HG03060 (cell line): ENCODE measurements around the gene TEX51.

Source experiments
- ATAC-seq: cut with Tn5 transposase; IDR thresholded peaks from one replicate; pipeline ENCODE4 v1.9.1; 2021; ENCODE audit warnings: low read depth, moderate number of reproducible peaks; ENCODE audit not compliant: unreplicated experiment

TEX51 gene

GRCh38 chr2:126898636-126899035 is at the start of gene TEX51:
Gene TEX51 (plus strand): TSS chr2:126898890. CDS start chr2:126898919, 29 bp downstream.
- ATAC-seq, result no peak

DNA sequence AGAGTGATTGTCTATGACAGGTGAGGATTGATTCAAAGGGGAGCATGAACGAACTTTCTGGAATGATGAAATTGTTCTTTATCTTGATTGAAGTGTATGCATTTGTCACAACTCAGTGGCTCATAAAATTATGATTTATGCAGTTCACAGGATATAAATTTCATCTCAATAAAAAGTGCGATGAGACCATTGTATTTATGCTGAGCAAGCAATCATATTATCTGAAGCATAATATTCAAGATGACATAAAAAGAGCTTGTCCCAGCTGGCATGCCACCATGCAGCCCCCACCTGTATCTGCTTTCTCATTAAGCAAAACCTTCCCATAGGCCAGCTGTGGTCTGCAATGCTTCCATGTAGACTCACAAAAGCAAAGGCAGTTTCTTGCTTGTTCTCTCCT is 49.6 kb upstream of the TEX51 start:
- no peak for ATAC-seq

GRCh38 chr2:126849486-126849885 is 49.2 kb upstream of the TEX51 start:
- no peak for ATAC-seq

GRCh38 chr2:126849991-126850535 is 48.6 kb upstream of the TEX51 start:
- no peak for ATAC-seq

- no peak for ATAC-seq
Observed at GRCh38 chr2:126850940-126851339, 47.8 kb upstream of the TEX51 start.

DNA sequence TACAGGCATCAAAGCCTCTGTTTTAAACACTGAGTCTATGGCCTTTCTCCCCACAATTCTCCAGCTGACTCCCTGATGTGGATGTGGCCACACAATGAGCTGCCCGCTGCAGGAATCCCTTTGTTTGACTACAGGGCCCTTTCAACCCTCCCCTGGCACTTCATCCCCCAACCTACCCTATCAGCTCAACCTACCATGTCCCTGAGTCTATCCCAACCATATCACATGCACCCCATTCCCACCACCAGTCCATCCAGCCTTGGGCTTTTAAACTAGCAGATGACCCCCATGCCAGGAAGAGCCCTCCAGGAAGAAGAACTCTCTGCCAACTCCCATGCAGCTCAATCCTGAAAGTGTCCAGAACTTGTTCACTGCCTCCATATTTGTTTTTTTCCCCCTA is 46.9 kb upstream of the TEX51 start:
- ATAC-seq, result no peak

DNA sequence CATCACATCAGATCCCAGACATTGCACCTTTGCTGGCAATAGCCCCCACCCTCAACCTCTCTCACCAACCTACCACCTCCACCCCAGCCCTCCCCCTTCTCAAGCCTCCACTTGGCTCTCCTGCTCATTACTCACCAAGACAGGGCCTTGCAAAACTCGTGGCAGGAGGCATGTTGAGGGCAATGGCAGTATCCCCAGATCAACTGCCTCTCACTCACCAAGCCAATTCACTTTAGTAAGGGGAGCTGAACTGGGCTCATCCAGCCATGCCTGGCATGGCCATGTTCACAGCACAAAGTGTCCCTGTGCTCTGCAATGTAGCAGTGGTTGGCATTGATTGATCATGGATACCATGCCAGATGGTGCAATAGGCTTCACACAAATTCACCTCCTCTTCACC is 46.3 kb upstream of the TEX51 start:
- no peak for ATAC-seq

DNA sequence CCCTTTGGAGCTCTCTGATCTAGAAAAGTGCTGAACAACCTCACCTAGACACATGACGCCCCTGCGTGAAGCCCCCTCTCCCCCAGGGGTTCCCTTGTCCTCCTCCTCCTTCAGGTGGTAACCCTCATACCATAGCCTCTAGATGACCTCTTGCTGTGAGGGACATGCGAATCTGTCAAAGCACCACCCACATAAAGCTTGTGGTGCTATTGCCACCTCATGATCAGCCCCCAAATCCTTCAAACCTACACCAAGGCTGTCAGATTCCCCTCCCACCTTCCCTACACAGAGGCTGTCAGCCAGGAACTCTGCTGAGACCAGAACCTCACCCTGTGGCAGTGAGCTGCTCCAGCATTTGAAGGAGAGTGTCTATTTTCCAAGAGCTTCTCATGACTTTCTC is 43.1 kb upstream of the TEX51 start:
- no peak for ATAC-seq

GRCh38 chr2:126856403-126856802 is 42.3 kb upstream of the TEX51 start:
- ATAC-seq, result no peak

DNA sequence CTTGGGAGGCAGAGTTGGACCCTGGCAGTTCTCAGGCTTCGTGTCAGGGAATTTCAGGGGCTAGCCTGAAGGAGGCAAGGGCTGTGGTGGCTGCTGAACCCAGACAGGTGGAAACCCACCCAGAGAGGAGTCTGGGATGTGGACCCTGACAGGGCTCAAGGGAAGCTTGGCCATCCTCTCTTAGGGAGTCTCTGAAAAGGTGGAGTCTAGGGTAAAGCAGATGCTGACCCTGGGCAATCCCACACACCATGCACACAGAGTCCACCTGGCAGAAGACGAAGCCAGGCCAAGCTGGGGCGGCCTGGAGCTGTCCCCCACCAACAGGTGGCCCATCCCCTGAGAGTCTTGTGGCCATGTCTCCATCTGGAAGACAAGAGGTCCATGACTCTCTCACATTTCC is 41.2 kb upstream of the TEX51 start:
- no peak for ATAC-seq

- ATAC-seq, result no peak
Observed at GRCh38 chr2:126858013-126858412, 40.7 kb upstream of the TEX51 start.

GRCh38 chr2:126858436-126858835 is 40.3 kb upstream of the TEX51 start:
- no peak for ATAC-seq

DNA sequence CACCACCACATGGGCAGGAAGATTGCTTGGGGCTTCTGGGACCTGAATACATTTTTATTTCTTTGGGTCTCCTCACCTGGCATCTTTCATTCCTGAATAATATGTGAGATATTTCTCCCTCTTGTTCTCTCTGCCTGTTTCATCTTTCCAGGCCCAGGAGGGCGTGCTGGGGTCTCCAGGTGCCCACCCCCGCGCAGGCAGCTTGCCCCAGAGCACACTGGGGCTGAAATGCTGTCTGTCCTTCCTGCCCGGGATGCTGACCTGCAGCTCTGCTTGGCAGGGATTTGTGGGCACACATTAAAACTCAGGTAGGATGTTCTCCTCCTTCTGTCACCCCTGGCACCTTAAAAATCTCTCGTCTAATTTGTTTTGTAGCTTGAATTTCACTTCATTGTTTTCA is 39.7 kb upstream of the TEX51 start:
- no peak for ATAC-seq

- no peak for ATAC-seq
Observed at GRCh38 chr2:126859631-126860030, 39.1 kb upstream of the TEX51 start.

GRCh38 chr2:126860385-126860784 is 38.3 kb upstream of the TEX51 start:
- ATAC-seq, result no peak

DNA sequence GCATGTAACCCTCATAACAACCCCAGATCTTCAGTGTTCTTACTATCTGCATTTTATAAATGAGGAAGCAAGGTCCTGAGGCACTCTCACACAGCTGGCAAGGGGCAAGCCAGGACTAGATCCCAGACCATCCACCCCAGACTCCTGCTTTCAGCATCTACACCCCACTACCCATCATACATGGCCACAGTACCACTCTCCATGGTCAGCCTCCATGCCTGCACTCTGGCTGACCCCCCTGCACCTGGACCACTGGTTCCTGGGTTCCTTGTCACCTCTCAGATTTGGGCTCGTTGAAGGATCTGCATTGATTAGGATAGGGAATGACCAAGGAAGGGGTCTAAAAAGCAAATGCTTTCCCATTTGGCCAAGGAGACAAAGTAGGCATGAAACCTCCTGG is 36.0 kb upstream of the TEX51 start:
- no peak for ATAC-seq

DNA sequence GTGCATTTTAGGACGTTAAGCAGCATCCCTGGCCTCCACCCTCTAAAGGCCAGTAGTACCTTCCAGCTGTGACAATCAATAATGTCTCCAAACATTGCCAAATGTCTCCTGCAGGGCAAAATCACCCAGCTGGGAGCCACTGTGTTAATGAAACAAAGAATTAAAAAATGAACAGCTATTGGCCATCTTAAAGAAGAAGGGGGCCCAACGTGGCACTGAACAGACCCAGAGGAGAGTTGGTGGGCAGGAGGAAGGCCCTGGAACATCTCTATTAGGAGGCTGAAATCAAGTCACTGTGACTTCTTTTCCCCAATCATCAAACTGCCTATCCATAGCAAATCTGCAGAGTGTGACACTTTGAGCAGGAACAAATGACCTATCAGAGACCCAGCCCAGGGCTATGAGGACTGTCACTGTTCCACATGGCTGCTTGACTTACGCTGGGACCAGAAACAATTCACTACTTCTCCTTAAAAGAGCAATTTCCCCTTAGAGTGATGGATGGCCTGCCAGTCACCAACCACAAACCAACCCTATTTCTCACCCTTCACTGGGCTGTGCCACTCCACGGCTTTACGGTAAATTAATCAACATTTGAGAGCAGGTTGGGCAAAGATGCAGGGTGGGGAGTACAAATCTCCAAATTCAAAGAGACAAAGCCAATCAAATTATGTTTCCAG is 35.2 kb upstream of the TEX51 start:
- ATAC-seq, result peak; percentile 65

- ATAC-seq, result no peak
Observed at GRCh38 chr2:126864861-126865260, 33.8 kb upstream of the TEX51 start.

GRCh38 chr2:126866451-126866850 is 32.2 kb upstream of the TEX51 start:
- ATAC-seq, result no peak

DNA sequence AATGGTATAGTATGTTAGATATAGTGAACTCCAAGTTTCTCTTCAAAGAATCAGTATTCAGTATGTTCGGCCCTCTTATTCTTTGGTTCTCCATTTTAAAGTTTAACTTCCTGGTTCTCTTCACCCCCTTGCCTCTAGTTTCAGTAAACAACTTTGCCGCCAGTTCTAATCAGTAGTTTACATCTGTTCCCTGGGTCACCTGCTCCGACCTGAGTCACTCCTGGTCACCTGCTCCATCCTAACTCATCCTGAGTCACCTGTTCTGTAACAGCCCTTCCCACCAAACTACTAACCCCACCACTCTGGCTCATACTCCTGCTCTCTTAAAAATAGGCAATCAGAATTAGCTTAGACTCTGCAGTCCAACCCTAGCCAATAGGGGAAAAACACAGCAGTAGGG is 23.7 kb upstream of the TEX51 start:
- no peak for ATAC-seq

DNA sequence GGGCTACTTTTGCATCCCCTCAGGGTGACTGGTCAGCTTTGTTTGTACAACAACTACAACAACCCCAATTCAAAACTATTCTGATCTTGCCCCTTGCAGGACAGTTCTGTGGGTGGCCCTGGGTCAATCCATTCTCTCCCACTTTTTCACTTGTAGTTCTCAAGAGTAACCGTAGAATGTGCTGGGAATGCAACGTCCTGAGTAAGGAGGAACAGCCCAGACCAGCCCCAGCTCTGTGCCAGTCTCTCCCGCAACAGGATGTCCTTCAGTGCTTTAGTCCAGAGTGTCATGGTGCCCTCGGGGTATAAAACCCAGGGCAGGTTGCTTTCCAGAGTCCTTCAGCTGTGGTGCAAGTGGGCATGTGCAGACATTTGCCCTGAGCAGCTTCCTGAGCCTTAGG is 22.1 kb upstream of the TEX51 start:
- ATAC-seq, result no peak

GRCh38 chr2:126877041-126877440 is 21.6 kb upstream of the TEX51 start:
- no peak for ATAC-seq
